Eye (tissue), 1 donor: ENCODE results near the gene TADA3.
A peak's percentile ranks its signal among the peaks of the same experiment; 100 is the strongest.

Experiments
- DNase-seq: peaks from one replicate; pipeline ENCODE4 v3.0.0-alpha.2; 2015

Gene TADA3, protein sequence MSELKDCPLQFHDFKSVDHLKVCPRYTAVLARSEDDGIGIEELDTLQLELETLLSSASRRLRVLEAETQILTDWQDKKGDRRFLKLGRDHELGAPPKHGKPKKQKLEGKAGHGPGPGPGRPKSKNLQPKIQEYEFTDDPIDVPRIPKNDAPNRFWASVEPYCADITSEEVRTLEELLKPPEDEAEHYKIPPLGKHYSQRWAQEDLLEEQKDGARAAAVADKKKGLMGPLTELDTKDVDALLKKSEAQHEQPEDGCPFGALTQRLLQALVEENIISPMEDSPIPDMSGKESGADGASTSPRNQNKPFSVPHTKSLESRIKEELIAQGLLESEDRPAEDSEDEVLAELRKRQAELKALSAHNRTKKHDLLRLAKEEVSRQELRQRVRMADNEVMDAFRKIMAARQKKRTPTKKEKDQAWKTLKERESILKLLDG

GRCh38 chr3:9792405-9793160, at the start of gene TADA3, which contains the start of gene ARPC4:
Gene TADA3 (minus strand): TSS chr3:9792473. CDS start chr3:9791466, 1,007 bp downstream.
Gene ARPC4 (plus strand): TSS chr3:9793082. CDS start chr3:9793122, 40 bp downstream.
- DNase-seq, result peak; percentile 99

GRCh38 chr3:9841015-9841414, 48.7 kb upstream of the TADA3 start:
- DNase-seq, result no peak

DNA sequence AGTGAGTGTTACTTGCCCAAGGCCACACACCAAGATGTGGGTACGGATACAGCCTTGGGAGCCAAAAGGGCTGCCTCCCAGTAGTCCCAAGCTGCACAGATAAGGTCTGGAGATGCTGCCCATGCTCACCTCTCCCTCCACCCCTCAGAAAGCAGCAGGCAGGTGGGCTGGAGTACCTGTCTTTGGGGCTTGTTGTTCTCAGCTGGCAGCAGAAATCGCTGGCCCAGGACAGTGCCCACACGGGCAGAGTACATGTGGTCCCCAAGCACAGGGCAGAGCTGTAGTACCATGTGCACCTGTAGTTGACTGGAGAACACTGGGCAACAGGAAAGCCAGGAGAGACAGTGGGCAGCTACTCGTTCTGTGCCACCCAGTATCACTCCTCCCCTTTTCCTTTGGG, 46.6 kb upstream of the TADA3 start:
- no peak for DNase-seq

- no peak for DNase-seq
Observed at GRCh38 chr3:9837701-9838582, 45.7 kb upstream of the TADA3 start.

GRCh38 chr3:9834520-9835380, 42.5 kb upstream of the TADA3 start:
- DNase-seq, result no peak

GRCh38 chr3:9833078-9833477, 40.8 kb upstream of the TADA3 start:
- DNase-seq, result no peak

DNA sequence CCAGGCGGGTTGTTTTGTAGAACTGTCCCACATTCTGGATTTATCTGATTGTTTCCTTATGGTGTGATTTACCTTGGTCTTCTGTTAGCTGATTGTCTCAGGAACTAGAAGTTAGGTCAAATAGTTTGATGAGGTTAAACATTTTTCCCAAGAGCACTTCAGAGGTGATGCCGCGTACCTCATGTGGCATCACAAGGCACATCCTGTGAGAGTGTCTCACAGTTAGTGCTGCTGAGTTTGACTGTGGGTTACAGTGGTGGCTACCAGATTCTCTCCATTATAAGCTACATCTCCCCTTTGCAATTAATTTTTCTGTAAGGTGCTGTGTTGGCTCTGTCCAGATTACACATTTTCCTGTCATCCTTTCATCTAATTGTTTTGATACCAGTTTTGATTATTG, 39.0 kb upstream of the TADA3 start:
- no peak for DNase-seq

GRCh38 chr3:9828801-9829755, 36.8 kb upstream of the TADA3 start:
- no peak for DNase-seq

DNA sequence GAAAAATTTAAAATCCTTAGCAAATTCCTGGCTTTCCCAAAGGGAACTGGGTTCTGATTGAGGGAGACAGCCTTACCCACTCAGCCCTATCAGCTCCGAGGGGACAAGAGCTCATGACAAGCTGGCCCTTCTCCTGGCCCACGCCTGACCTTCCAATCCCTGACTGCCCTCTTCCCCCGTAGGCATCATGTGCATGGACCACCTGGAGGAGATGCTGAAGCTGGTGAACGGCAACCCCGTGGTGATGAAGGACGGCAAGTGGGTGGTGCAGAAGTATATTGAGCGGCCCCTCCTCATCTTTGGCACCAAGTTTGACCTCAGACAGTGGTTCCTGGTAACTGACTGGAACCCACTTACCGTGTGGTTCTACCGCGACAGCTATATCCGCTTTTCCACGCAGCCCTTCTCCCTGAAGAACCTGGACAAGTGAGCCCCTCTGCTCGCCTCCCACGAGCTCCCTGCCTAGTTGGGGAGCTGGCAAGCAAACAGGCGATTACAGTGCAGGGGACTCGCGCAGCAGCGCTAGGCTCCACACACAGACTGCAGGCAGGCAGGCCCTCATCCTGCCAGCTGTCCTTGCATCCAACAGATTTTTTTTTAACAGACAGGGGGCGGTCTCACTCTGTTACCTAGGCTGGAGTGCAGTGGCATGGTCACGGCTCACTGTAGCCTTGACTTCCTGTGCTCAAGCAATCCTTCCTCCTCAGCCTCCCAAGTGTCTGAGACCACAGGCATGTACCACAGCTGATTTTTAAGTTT, 34.7 kb upstream of the TADA3 start:
- DNase-seq, result peak; percentile 27

- DNase-seq, result no peak
Observed at GRCh38 chr3:9825451-9826040, 33.3 kb upstream of the TADA3 start.

DNA sequence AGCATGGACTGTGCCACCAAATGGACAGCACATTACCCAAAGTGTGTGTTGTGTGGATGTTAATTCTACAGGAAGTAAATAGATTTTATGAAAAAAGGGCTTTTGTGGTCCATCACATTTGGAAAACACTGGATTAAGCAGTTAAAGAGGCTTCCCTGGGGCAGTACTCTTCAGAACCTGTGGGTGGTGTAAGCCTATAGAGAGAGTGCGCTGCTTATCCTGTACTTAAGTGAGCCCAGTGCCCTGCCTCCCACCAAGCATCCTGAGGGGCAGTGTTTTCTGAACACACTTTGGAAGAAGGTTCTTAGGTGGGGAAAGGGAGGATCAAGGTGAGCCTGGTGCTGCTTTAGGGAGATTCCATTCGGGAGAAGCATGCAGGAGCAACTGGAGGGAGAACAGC, 28.7 kb upstream of the TADA3 start:
- DNase-seq, result no peak

GRCh38 chr3:9820543-9820942, 28.3 kb upstream of the TADA3 start:
- DNase-seq, result no peak

DNA sequence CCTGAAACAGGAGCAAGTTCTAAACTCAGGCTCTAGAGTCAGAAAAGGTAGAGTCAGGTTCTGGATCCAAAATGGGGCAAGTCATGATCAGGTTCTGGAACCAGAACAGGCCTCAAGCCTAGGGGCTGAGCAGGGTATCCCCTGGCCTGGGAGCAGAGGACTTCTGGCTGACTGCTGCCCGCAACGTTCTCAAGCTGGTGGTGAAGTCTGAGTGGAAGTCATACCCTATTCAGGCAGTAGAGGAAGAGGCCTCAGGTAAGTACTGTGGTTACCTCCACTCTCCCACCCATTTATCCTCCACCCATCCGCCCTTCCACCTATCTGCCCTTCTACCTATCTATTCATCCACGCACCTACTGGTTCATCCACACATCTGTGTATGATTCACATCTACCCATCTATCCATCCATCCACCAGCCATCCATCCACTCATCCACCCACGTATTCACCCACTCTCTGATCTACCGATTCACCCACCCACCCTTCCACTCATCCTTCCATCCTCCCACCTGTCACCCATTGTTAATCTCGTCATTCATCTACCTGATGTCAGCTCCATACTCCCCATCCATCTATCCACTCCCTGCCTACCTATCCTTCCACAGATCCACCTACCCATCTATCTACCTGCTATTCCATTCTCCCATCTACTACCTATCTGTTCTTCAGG, 26.5 kb upstream of the TADA3 start:
- DNase-seq, result no peak

DNA sequence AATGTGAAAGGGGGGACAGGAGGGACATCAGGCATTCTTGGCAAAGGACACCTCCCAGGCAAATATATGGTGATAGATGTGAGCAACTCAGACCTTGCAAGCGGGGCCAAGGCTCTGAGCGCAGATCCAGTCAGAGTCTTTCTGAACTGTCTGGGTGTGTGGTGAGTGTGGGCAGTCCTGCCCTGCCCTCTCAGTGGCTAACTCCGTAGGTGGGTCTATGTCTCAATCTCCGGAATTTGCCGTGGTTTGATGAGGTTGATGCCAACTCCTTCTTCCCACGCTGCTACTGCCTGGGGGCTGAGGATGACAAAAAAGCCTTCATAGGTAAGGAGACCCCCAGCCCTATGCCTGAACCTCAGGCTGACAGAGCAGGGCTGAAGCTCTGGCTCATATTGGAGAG, 25.2 kb upstream of the TADA3 start:
- DNase-seq, result no peak

DNA sequence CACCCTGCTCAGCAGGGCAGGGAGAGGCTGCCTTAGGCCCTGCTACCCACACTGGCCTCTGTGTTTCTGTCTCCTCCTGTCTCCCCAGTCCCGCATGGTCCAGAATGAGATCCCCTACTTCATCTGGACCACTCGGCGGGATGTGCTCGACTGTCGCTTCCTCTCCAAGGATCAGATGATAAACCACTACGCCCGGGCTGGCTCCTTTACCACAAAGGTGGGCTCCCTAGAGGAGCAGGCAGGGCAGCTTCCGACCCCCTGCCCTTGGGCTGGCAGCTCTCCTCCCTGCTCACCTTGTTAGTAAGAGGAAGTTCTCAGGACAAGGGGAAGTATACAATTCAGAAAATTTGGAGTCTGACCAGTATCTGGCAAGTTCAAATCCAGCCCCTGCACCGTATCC, 23.7 kb upstream of the TADA3 start:
- no peak for DNase-seq

- no peak for DNase-seq
Observed at GRCh38 chr3:9812870-9813483, 20.7 kb upstream of the TADA3 start.

DNA sequence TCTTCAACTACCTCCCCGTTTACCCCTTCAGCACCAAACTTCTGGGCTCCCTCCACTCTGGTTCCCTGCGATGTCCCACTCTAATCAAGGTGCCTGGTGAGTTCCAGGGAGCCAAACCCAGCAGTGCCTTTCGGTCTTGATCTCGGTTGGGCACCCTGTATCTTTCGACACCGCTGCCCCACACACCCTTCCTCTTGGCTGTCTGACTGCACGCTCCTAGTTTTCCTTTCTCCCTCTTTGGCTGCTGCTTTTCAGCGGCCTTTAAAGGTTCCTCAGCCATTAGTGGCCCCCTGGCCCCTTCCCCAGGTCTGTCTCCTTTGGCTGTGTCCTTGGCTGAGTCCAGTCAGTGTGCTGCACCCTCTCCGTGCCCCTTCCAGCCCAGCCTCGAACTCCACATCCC, 18.6 kb upstream of the TADA3 start:
- DNase-seq, result no peak

- peak; percentile 81 for DNase-seq
Observed at GRCh38 chr3:9810433-9810770, 18.1 kb upstream of the TADA3 start.
